Measurements from ENCODE around the gene SPR.

SPR gene

GRCh38 chr2:72933207-72933606 is 46.0 kb downstream of the SPR start:
- no peak for FAIRE-seq

DNA sequence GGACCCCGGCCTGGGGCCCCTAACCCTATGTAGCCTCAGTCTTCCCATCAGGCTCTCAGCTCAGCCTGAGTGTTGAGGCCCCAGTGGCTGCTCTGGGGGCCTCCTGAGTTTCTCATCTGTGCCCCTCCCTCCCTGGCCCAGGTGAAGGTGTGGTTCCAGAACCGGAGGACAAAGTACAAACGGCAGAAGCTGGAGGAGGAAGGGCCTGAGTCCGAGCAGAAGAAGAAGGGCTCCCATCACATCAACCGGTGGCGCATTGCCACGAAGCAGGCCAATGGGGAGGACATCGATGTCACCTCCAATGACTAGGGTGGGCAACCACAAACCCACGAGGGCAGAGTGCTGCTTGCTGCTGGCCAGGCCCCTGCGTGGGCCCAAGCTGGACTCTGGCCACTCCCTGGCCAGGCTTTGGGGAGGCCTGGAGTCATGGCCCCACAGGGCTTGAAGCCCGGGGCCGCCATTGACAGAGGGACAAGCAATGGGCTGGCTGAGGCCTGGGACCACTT is 46.5 kb downstream of the SPR start:
- no peak for FAIRE-seq

GRCh38 chr2:72934683-72935610 is 47.7 kb downstream of the SPR start:
- FAIRE-seq: no peak

- FAIRE-seq: no peak
Observed at GRCh38 chr2:72935611-72935957, 48.4 kb downstream of the SPR start.

GRCh38 chr2:72936660-72937355 is 49.6 kb downstream of the SPR start:
- FAIRE-seq: no peak

- FAIRE-seq: no peak
Observed at GRCh38 chr2:72937356-72937669, 50.1 kb downstream of the SPR start.

GRCh38 chr2:72938455-72938854 is 51.2 kb downstream of the SPR start:
- no peak for FAIRE-seq

- FAIRE-seq: no peak
Observed at GRCh38 chr2:72940361-72940760, 53.2 kb downstream of the SPR start.

DNA sequence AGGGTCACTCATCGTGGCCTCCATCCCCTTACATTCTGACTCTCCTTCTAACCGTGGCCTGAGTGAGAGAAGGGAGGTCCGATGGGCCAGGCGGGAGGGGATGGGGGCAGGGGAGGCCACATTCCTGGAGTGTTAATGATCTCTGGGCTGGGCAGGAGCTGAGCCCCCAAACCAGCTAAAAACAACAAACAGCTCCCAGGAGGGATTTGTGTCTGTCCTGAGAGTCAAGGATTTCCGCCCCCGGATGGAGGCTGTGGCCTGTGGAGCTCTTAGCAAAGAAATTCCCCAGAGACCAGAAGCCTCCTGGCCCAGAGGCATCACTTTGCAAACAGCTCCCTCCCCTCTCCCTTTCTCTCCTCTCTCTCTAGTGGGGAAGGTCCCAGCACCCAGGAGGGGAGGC is 53.6 kb downstream of the SPR start:
- no peak for FAIRE-seq

Measured in endometrium (tissue), 2 donors.